Uterus (tissue), 2 donors: ENCODE data around the gene PHACTR2.

Source experiments
- CTCF ChIP-seq, 4 experiments: fragments of 200-600 bp in 2 of 4; fragments of 450-650 bp in 2 of 4; sonication (generic) in 2 of 4; IDR thresholded peaks; one replicate each; pipeline ENCODE4 v1.5.1; 2016 to 2019; ENCODE audit warnings: antibody characterized with exemption in 4 of 4, mild to moderate bottlenecking in 2 of 4, moderate library complexity in 1 of 4
- POLR2A ChIP-seq, 2 donors: fragments of 450-650 bp; IDR thresholded peaks; one replicate each; pipeline ENCODE4 v1.6.1; 2016; ENCODE audit warnings: antibody characterized with exemption in 2 of 2, mild to moderate bottlenecking in 1 of 2, moderate library complexity in 1 of 2

DNA sequence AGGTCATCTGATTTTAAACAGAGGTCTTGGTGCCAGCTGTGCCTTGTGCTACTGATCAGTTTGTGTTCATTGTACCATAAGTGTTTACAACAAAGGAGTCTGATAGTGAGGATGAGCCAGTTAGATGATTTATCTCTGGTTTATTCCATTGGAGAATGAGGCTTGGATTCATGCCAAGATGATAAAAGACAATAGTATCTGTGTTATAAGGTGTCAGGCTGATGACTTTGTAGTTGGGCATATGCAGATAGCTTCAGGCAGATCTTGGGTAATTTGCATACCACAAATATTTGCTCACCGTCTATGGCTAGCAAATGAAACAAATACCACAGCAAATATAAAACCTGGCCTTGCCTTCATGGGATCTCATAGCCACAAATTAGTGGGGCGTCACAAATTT, 43.3 kb upstream of the PHACTR2 start:
- no peak for TF ChIP-seq CTCF (IDR thresholded peaks at IDR 0.05)
- TF ChIP-seq POLR2A (IDR thresholded peaks at IDR 0.05): no peak
